DMS 273 (cell line): Measurements from ENCODE around the gene PRSS27.
"Not testable (repeated sequence)": the region's sequence is repeated elsewhere in the genome, so short reads cannot be mapped to it uniquely, and the experiment has no call there.

ENCODE experiments used
- DNase-seq: peaks from one replicate; lab custom pipeline; 2025; ENCODE audit not compliant: unreplicated experiment; lab: John Stamatoyannopoulos, UW

The PRSS27 gene

DNA sequence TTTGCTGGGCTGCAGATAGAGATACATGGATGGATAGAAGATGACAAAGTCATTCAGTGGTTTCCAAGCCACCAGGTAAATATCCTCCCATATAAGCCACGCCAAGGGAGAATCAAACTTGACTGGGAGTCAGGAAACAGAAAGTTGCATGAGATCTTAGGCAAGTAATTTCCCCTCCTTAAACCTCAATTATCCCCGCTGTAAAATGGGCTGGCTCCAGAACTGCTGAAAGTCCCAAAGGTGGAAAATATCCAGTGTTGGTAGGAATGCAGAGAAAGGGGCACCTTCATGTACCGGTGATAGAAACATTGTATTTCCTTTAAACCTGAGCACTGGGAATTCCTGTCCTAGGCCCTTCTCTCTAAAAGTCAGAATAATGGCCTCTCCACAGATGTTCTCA is 43.1 kb downstream of the PRSS27 start:
- DNase-seq = not testable (repeated sequence)

DNA sequence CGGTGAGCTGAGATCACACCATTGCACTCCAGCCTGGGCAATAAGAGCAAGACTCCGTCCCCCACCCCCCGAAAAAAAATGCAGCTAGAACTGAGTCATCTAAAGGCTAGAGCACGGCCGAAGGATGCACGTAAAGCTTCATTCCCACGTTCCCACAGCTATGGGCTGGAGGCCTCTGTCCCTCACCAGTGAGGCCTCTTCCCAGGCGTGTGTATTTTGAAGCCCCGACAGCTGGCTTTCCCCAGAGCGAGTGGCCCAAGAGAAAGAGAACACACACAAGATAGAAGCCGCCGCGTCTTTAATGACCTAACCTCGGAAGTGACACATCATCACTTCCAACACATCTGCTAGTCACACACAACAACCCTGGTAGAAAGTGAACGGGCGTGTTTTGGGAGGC is 44.3 kb downstream of the PRSS27 start:
- DNase-seq = no peak

GRCh38 chr16:2675021-2675420 is 45.0 kb downstream of the PRSS27 start:
- no peak for DNase-seq

DNA sequence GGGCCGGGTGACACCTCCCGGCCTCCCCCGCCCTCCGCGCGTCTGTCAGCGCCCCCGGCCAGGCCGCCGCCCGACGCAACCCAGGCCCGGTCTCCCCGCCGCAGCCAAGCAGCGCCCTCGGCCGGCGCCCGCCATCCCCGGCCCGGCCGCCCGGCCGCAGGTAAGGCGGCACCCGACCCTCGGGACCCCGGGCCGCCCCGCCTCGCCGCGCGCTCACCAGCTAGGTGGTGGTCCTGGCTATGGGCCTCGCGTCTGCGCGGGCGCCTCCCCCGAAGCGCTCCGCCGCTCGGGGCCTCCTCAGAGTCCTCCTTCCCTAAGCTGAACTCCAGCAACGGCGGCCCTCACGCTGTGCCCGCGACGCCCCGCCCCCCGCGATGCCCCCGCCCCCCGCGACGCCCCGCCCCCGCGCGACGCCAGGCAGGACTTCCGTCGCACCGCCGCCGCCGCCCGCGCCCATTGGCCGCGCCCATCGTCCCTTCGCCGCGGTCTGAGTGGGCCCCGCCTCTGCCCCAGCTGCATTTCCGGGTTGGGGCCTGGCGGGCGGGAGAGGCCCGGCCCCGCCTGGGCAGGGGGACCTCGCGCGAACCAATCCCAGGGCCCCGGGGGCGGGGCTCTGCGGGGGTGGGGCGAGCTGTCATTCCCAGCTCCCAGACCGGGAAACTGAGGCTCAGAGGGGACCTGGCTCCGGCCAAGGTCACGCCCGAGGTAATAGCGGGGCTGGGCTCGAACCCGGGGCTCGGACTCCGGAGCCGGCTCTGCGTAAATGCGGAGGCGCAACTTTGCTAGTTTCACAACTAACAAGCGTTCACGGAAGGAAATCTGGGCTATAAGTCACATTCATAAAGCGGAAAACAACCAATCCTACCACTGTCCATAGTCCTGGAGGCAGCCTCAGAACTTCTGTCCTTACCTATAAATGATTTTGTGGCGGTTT is 46.7 kb downstream of the PRSS27 start:
- DNase-seq = peak; percentile 98

DNA sequence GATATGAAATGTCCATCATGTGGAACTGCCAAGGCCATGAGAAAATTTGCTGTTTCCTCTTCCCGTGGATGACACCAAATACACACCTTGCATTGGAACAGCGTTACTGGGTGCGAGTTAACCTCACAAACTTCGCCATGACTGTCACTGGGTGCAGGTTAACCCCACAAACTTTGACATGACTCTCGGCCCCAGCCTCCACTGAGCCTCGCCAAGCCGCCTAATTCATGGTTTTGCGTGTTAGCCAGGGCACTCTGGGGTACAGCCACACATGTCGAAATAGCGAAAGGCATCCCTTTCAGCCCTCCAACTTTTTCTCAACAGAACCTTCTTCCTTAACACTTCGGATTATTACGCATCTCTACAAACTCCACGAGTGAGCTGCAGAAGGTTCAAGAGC is 48.3 kb downstream of the PRSS27 start:
- DNase-seq = no peak

DNA sequence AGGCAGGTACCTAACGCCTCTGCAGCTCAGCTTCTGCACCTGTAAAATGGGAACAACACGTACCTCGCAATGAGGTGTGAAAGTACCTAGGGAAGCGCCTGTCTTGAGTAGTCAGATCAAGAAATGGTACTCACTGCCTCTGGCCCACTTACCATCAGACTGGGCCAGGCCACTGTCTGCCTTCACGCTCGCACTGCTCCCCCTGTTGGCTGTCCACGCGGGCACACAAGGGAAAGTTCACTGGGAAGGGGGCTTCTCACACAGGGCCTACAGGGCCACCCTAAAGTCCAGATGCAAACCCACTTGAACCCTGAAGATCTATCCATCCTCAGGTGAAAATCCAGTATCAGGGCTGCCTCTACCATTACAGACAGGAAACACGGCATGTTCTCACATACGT is 48.8 kb downstream of the PRSS27 start:
- DNase-seq = peak; percentile 51

GRCh38 chr16:2670017-2670416 is 50.0 kb downstream of the PRSS27 start:
- peak; percentile 65 for DNase-seq

- DNase-seq = not testable (repeated sequence)
Observed at GRCh38 chr16:2669587-2669986, 50.4 kb downstream of the PRSS27 start.

DNA sequence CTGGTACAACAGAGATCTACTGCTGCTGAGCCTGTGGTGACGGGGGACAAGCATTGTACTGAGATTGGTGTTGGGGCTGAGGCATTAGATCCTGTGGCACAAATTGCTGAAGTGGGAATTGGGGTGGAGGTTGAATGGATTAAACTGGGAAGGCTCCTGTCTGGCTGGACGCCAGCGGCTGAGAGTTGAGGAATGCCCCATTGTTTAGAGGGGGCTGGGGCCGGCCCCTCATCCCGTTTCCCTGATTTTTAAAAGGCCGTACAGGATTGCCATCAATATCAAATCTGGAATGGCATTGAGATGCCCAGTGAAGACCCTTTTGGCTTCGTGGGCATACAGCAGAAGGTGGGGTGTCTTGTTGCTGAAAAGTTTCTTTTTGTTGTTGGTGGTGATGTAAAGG is 53.4 kb downstream of the PRSS27 start:
- not testable (repeated sequence) for DNase-seq

GRCh38 chr16:2664574-2664982 is 55.4 kb downstream of the PRSS27 start:
- DNase-seq = no peak

GRCh38 chr16:2663553-2664546 is 56.2 kb downstream of the PRSS27 start:
- no peak for DNase-seq
